Body of pancreas (tissue), 4 donors: ENCODE data around the gene C1R. TPM values are rescaled to one million over a fixed set of nuclear protein-coding genes. Genes with fewer than 3 reads are reported as not detected.
"Not testable (repeated sequence)": the region's sequence is repeated elsewhere in the genome, so short reads cannot be mapped to it uniquely, and the experiment has no call there.

Source experiments
- ATAC-seq: fragments of 150-250 bp; one replicate; pipeline ENCODE4 v1.9.1; 2016
- DNase-seq, 4 donors: peaks; one replicate each; pipeline ENCODE4 v3.0.0-alpha.2; 2019
- H3K27ac ChIP-seq, 4 donors: fragments of 200-600 bp; sonication (generic); 1 replicate in 3 of 4; 2 replicates in 1 of 4; pipeline versions ENCODE4 v1.5.1 to v1.6.1; 2016 to 2019; ENCODE audit warnings: mild to moderate bottlenecking in 1 of 4, mixed read lengths in 1 of 4, moderate library complexity in 1 of 4
- H3K27me3 ChIP-seq, 2 donors: fragments of 200-600 bp; sonication (generic); one replicate each; pipeline ENCODE4 v1.6.0; 2016; ENCODE audit warnings: mild to moderate bottlenecking in 1 of 2
- H3K36me3 ChIP-seq, 2 donors: fragments of 200-600 bp; sonication (generic); replicated peaks in 1 of 2; 2 replicates each; pipeline ENCODE4 v1.5.1; 2016; ENCODE audit warnings: low read depth in 2 of 2; ENCODE audit not compliant: insufficient read depth in 1 of 2
- H3K4me1 ChIP-seq: fragments of 200-600 bp; sonication (generic); one replicate; pipeline ENCODE4 v1.6.0; 2016
- H3K4me3 ChIP-seq, 2 donors: fragments of 200-600 bp; sonication (generic); 1 replicate in 1 of 2; 2 replicates in 1 of 2; pipeline ENCODE4 v1.5.1; 2016 to 2019
- H3K9me3 ChIP-seq, 3 donors: fragments of 200-600 bp; sonication (generic); 1 replicate in 2 of 3; 2 replicates in 1 of 3; pipeline ENCODE4 v1.5.1; 2016
- POLR2A ChIP-seq, 3 donors: fragments of 450-650 bp; IDR thresholded peaks; one replicate each; pipeline ENCODE4 v1.6.1; 2016; ENCODE audit warnings: antibody characterized with exemption in 3 of 3, mild to moderate bottlenecking in 2 of 3
- WGBS, 2 donors: methylation state at CpG; one replicate each; pipeline ENCODE4 v1.1.5; 2017; 5-methylcytosine and 5-hydroxymethylcytosine counted together
- intact Hi-C: fragments of 100-400 bp; cut with DNase I; formaldehyde crosslinking; loops from one replicate; pipeline ENCODE4 v1.15.1; 2023
- total RNA-seq, 2 donors: library from RNA; depleted of rRNA; stranded (reverse); fragments of >200 nt; gene quantifications; one replicate each; pipeline ENCODE4 v1.1.0, GENCODE V29; 2016
- TF ChIP-seq, protein P1 (sequence below), 7 experiments: fragments of 450-650 bp in 4 of 7; fragments of 200-600 bp in 3 of 7; sonication (generic) in 3 of 7; IDR thresholded peaks; one replicate each; pipeline ENCODE4 v1.5.1; 2016 to 2019; ENCODE audit warnings: antibody characterized with exemption in 7 of 7

Gene C1R
- total RNA-seq, 2 donors from 2014 or later = 113 to 133 TPM

DNA sequence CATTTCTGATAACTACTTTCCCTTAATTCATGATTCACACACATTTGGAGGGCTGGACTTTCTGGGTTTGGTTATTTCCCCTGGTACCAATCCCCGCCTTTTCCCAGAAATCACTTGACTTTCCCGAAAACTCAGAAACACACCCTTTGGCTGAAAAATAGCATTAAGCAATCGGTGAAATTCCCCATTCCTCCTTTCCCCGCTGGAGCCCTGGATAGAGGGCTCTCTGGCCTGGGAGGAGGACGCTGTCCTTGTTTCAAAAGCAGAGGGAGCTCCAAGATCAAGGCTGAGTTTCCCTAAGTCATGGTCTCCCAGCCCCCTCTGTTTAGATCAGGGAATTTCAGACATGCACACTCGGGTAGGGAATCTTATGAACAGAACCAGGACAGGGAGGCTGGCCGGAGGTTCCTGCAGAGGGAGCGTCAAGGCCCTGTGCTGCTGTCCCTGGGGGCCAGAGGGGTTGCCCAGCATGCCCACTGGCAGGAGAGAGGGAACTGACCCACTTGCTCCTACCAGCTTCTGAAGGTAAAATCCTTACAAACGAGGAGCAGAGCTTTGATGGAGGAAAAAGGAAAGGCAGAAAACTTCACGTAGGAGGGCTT, 31.8 kb downstream of the C1R start, which contains the start of gene C1S:
C1S (plus strand) TSS at position 366 of the 602 bp plus-strand sequence. CDS start 1,195 bp downstream, outside the sequence.
- intact Hi-C loops = no loop called here
- ATAC-seq = peak; percentile 95

DNA sequence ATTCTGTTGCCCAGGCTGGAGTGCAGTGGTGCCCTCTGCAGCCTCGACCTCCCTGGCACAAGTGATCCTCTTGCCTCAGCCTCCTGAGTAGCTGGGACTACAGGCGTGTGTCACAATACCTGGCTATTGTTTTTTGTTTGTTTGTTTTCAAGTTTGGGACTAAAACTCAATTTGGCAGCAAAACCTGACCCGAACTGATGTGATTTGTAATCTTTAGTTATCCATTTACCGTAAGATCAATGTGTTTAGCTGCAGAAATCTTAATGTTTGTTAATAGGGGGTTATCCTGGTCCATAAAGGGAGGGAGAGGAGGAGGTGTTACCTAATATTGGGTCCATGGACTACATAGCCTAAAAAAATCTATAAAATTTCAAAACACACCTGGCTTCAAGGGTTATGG, 32.5 kb downstream of the C1R start:
- no peaks in the 10 kb centered on the region for H3K9me3 ChIP-seq
- TF ChIP-seq, protein P1, sequence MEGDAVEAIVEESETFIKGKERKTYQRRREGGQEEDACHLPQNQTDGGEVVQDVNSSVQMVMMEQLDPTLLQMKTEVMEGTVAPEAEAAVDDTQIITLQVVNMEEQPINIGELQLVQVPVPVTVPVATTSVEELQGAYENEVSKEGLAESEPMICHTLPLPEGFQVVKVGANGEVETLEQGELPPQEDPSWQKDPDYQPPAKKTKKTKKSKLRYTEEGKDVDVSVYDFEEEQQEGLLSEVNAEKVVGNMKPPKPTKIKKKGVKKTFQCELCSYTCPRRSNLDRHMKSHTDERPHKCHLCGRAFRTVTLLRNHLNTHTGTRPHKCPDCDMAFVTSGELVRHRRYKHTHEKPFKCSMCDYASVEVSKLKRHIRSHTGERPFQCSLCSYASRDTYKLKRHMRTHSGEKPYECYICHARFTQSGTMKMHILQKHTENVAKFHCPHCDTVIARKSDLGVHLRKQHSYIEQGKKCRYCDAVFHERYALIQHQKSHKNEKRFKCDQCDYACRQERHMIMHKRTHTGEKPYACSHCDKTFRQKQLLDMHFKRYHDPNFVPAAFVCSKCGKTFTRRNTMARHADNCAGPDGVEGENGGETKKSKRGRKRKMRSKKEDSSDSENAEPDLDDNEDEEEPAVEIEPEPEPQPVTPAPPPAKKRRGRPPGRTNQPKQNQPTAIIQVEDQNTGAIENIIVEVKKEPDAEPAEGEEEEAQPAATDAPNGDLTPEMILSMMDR (IDR thresholded peaks at IDR 0.05) = no peak
- no peak for TF ChIP-seq POLR2A (IDR thresholded peaks at IDR 0.05)
- ATAC-seq (no peak), DNase-seq (no peak)
- WGBS, 2 donors = 39 to 40% methylated on average over 4 of the region's 4 CpGs
- no peak overlapping the region for H3K4me3 ChIP-seq
- H3K36me3 ChIP-seq = no peaks in the 10 kb centered on the region
- peaks cover 17% of the 10 kb centered on the region for H3K4me1 ChIP-seq
- intact Hi-C loops = no loop called here
- H3K27me3 ChIP-seq = no peaks in the 10 kb centered on the region
- peak overlapping the region in 3 of 4 donors; percentile 38 to 76 (median 57) for H3K27ac ChIP-seq

More for the DNA sequence above, 31.8 kb downstream of the C1R start, which contains the start of gene C1S:
- peak in 2 of 3 donors; percentile 64 to 65 for TF ChIP-seq POLR2A (IDR thresholded peaks at IDR 0.05)
- TF ChIP-seq, protein P1 (IDR thresholded peaks at IDR 0.05) = peak; percentile 22 to 88 (median 73)
- H3K4me3 ChIP-seq = no peak within 1 kb of the TSS
- peaks cover 17% of the 10 kb centered on the region for H3K4me1 ChIP-seq
- peak within 1 kb of the TSS in 3 of 4 donors; percentile 49 to 76 (median 57) for H3K27ac ChIP-seq
- no peaks in the 10 kb centered on the region for H3K36me3 ChIP-seq
- DNase-seq = peak; percentile 46 to 79 (median 57)
- H3K27me3 ChIP-seq = no peaks in the 10 kb centered on the region
- no peaks in the 10 kb centered on the region for H3K9me3 ChIP-seq
- WGBS, 2 donors = 35 to 50% methylated on average over 6 to 10 of the region's 10 CpGs

DNA sequence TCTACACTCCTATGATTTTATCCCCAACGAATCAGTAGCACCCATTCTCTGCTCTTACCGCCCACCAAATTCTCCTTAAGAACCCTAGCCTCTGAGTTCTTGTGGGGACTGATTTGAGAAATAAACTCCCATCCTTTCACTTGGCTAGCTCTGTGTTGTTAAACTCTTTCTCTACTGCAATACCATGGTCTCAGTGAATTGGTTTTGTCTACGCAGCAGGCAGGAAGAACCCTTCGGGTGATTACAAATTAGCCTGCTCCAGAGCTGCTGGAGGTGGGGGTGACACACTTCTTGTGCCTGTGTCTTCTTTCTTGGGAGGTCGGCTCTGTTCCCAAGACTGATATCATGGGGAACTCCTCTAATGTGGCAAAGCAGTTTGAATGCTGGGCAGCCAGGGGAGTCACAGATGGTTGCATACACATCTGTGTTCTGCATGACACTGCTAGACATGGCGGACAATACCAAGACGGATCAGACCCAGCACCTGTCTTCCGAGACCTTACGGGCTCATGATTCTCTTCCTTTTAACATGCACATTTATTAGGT, 33.3 kb downstream of the C1R start:
- Histone ChIP-seq H3K36me3 (no peaks in the 10 kb centered on the region), H3K27me3 (no peaks in the 10 kb centered on the region), H3K4me3 (no peak overlapping the region), H3K4me1 (peaks cover 17% of the 10 kb centered on the region), H3K27ac (peak overlapping the region in 1 of 4 donors; percentile 76), H3K9me3 (no peaks in the 10 kb centered on the region)
- no peak for ATAC-seq
- WGBS, 2 donors = 82 to 84% methylated on average over 9 of the region's 9 CpGs
- intact Hi-C loops = no loop called here
- no peak for DNase-seq
- no peak for TF ChIP-seq POLR2A (IDR thresholded peaks at IDR 0.05)
- TF ChIP-seq, protein P1 (IDR thresholded peaks at IDR 0.05) = no peak

DNA sequence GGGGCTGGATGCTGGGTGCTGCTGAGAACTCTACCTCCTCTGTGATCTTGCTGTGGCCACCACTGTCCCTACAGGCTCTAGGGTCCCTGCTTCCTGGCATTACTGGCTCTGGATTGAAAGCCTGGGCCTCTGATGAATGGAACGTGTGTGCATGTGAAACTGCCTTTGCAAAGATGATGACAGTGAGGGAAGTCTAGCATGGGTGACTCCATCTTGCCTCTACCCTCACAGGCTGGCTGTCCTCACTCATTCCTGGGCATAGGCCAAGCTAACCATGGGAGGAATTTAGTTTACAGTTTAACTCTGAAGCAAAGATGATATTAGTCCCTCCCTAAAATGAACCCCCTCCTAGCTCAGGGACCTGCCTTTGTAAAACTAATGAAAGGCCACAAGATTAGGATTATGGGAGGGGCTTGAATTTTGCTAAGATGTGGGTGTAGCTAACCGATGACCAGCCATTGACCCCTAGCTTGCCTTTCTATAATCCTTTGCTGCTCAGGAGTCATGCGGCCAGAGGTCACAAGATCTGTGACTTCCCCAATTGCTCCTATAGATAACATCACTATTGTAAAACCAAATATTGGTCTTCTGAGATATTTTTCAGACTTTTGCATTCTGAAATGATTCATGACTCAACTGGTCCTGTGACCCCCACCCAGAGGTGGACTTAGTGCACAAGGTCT, 33.9 kb downstream of the C1R start:
- Histone ChIP-seq H3K4me1 (peaks cover 17% of the 10 kb centered on the region), H3K27me3 (no peaks in the 10 kb centered on the region), H3K27ac (no peak overlapping the region), H3K4me3 (no peak overlapping the region), H3K9me3 (no peaks in the 10 kb centered on the region), H3K36me3 (no peaks in the 10 kb centered on the region)
- DNase-seq = no peak
- WGBS, 2 donors = 71 to 79% methylated on average over 2 to 3 of the region's 3 CpGs
- ATAC-seq = no peak
- TF ChIP-seq, protein P1 (IDR thresholded peaks at IDR 0.05) = no peak
- TF ChIP-seq POLR2A (IDR thresholded peaks at IDR 0.05) = no peak
- intact Hi-C loops = no loop called here

DNA sequence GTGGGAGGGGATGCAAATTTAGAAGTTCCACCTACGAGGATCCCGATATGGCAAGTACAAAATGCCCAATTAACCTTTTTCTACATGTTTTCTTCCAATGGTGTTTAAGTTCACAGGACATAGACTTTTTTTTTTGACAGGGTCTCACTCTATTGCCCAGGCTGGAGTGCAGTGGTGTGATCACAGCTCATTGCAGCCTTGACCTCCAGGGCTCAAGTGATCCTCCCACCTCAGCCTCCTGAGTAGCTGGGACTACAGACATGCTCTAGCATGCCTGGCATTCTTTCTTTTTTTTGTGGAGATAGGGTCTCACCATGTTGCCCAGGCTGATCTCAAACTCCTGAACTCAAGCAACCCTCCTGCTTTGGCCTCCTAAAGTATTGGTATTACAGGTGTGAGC, 36.5 kb downstream of the C1R start:
- ATAC-seq, H3K27me3 ChIP-seq, H3K27ac ChIP-seq, intact Hi-C loops, DNase-seq, H3K36me3 ChIP-seq, H3K9me3 ChIP-seq, H3K4me3 ChIP-seq: not testable (repeated sequence)
- WGBS, 2 donors = 89 to 96% methylated on average over 2 of the region's 2 CpGs
- H3K4me1 ChIP-seq = peaks cover 17% of the 10 kb centered on the region
